ENCODE measurements around the gene UMPS. TPM values are rescaled to one million over a fixed set of nuclear protein-coding genes. Genes with fewer than 3 reads are reported as not detected.
"Not testable (repeated sequence)": the region's sequence is repeated elsewhere in the genome, so short reads cannot be mapped to it uniquely, and the experiment has no call there.

The UMPS gene
- total RNA-seq, 1 donor: 28.6 TPM

- DNase-seq (ENCODE audit: low read depth): no peak
- no peak overlapping the region for H3K4me3 ChIP-seq (ENCODE audit: low read depth, low read length)
- TF ChIP-seq, protein P1, sequence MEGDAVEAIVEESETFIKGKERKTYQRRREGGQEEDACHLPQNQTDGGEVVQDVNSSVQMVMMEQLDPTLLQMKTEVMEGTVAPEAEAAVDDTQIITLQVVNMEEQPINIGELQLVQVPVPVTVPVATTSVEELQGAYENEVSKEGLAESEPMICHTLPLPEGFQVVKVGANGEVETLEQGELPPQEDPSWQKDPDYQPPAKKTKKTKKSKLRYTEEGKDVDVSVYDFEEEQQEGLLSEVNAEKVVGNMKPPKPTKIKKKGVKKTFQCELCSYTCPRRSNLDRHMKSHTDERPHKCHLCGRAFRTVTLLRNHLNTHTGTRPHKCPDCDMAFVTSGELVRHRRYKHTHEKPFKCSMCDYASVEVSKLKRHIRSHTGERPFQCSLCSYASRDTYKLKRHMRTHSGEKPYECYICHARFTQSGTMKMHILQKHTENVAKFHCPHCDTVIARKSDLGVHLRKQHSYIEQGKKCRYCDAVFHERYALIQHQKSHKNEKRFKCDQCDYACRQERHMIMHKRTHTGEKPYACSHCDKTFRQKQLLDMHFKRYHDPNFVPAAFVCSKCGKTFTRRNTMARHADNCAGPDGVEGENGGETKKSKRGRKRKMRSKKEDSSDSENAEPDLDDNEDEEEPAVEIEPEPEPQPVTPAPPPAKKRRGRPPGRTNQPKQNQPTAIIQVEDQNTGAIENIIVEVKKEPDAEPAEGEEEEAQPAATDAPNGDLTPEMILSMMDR (IDR thresholded peaks at IDR 0.05; ENCODE audit: insufficient read depth, low read length): no peak
Observed at GRCh38 chr3:124781476-124782376, 51.5 kb downstream of the UMPS start.

- H3K4me3 ChIP-seq (ENCODE audit: low read depth, low read length); DNase-seq (ENCODE audit: low read depth): not testable (repeated sequence)
Observed at GRCh38 chr3:124782377-124782712, 52.1 kb downstream of the UMPS start.

DNA sequence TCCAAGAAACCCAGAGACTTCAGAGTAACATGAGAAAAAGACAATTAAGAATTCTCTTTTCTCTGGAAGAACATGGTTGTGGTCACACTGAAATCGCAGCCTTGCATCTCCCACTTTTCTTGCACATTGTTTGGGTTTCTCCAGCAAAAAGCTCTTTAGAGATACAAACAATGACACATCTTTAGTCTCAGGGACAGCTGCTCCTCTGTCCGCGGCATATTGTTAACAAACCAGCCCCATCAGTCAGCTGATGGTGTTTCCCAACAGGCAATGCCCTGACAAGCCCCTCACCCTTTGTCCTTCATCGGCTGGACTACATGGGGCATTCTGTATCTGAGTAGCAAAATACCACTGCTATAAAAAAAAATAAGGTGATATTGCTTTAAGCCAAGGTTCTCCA is 53.4 kb downstream of the UMPS start:
- H3K4me3 ChIP-seq (ENCODE audit: low read depth, low read length): no peak overlapping the region
- DNase-seq (ENCODE audit: low read depth): no peak
- TF ChIP-seq, protein P1 (IDR thresholded peaks at IDR 0.05; ENCODE audit: insufficient read depth, low read length): no peak

DNA sequence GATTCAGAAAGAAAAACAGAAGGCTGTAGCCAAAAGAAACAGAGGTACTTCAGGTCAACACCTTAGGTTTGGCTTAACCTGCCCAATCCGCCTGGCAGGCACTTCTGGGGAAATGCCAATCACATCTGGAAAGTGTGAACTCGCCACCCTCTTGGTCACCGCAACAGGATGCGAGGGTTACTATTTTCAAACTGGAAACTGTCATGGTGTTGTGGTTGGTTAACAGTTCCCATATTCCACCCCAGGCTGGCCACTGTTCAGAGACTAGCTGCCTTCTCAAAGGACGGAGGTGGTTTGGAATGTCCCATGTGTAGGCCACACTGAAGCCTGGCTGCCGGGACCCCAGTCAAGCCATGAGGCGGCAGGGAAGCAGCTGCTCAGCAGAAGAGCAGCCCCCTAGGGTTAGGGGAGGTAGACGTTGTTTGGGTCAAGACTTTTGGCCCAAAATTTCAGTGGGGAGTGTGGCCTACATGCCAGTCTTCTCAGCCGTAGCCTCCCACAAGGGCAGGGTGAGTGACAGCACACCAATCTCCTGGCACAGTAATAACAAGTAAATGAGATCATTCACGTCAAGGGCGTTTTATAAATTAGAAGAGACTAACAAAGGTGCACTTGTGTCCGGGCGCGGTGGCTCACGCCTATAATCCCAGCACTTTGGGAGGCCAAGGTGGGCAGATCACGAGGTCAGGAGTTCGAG is 54.6 kb downstream of the UMPS start:
- no peak for DNase-seq (ENCODE audit: low read depth)
- H3K4me3 ChIP-seq (ENCODE audit: low read depth, low read length): no peak overlapping the region
- TF ChIP-seq, protein P1 (IDR thresholded peaks at IDR 0.05; ENCODE audit: insufficient read depth, low read length): no peak

DNA sequence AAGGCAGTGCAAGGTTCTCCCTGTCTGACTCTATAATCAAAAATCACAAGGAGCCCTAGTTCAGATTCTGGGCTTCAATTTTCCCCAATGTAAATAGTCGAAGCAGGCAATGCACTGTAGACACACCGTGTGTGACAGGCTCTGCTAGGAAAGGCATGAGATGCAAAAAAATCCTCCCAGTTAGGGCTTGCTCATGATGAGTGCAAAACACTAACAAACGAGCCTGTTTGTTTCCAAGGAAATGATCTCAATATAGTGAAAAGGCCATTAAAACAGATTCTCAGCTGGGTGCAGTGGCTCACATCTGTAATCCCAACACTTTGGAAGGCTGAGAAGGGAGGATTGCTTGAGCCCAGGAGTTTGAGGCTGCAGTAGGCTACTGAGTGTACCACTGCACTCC is 55.7 kb downstream of the UMPS start:
- TF ChIP-seq, protein P1 (IDR thresholded peaks at IDR 0.05; ENCODE audit: insufficient read depth, low read length): no peak
- no peak for DNase-seq (ENCODE audit: low read depth)
- no peak overlapping the region for H3K4me3 ChIP-seq (ENCODE audit: low read depth, low read length)

GRCh38 chr3:124786511-124787241 is 56.4 kb downstream of the UMPS start:
- DNase-seq (ENCODE audit: low read depth): peak; percentile 76
- TF ChIP-seq, protein P1 (IDR thresholded peaks at IDR 0.05; ENCODE audit: insufficient read depth, low read length): peak; percentile 43
- H3K4me3 ChIP-seq (ENCODE audit: low read depth, low read length): no peak overlapping the region

Measured in fibroblast of the aortic adventitia (primary cell).